SK-N-MC (cell line): ENCODE data around the gene CASP4.
A peak's percentile ranks its signal among the peaks of the same experiment; 100 is the strongest.

Source experiments
- DNase-seq: peaks from one replicate; pipeline ENCODE4 v3.0.0-alpha.2; 2011; ENCODE audit warnings: low read depth, low spot score
- H3K27ac ChIP-seq: fragments of 200-600 bp; sonication (generic); 2 replicates; pipeline ENCODE4 v1.5.1; 2016; ENCODE audit warnings: mixed run types
- H3K36me3 ChIP-seq: fragments of 200-600 bp; sonication (generic); 2 replicates; pipeline ENCODE4 v1.6.1; 2017; ENCODE audit warnings: antibody characterized with exemption, low read length, mixed read lengths; ENCODE audit not compliant: insufficient read depth
- H3K4me3 ChIP-seq: fragments of 200-600 bp; sonication (generic); 2 replicates; pipeline ENCODE4 v1.5.1; 2016
- H3K9ac ChIP-seq: fragments of 200-600 bp; sonication (generic); 2 replicates; pipeline ENCODE4 v1.8.0; 2017; ENCODE audit warnings: mixed run types, mixed read lengths; ENCODE audit not compliant: insufficient read length
- H3K9me3 ChIP-seq: fragments of 200-600 bp; sonication (generic); 2 replicates; pipeline ENCODE4 v1.6.1; 2017; ENCODE audit warnings: low read depth, mild to moderate bottlenecking, antibody characterized with exemption, low read length, moderate library complexity, mixed read lengths
- EZH2 ChIP-seq: fragments of 200-600 bp; sonication (generic); IDR thresholded peaks from one replicate; pipeline ENCODE4 v1.6.1; 2017; ENCODE audit warnings: antibody characterized with exemption
- FOXP2 ChIP-seq: optimal IDR thresholded peaks from 2 replicates; pipeline ENCODE3; 2011; ENCODE audit warnings: mild to moderate bottlenecking, moderate library complexity; ENCODE audit not compliant: insufficient read depth; ENCODE audit errors: extremely low read length, control extremely low read depth
- POLR2AphosphoS5 ChIP-seq: IDR thresholded peaks from 2 replicates; pipeline ENCODE4 v1.6.1; 2012; ENCODE audit warnings: mild to moderate bottlenecking, low read depth, low read length, borderline replicate concordance

The CASP4 gene

DNA sequence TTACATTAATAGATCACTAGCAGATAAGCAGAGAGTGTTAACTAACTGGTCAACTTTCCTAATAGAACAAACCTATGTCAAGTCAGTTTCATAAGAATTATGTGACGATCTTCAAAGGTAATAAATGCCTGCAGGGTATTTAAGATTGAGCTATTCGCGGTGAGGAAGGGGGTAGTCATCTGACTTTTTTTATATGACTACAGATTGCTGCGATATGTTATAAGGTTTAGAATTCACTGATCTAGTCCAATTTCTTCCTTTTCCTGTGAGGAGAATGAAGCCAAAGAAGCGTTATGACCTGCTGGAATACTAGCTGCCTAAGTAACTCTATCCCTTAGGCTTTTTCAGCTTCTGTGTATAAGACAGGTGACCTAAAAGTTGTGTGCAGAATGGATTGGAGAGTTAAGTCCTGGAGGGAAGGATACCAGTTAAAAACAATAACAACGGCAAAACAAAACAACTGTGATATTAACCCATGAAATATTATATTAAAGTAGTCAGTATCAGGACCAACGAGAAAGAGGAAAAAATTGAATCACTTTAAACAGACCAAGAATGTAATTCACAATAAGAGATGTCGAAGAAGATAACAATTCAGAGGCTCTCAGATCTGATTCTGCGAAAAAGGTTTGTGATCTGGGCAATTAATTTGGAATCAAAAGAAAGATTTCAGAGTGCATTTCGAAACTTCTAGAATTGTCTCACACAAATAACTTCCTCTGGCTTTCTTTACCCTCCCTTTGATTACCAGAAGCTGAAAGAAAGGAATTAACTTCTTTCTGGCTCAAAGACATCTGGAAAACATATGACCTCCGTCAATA, 630 bp downstream of the CASP4 start:
- no peak for DNase-seq
- H3K9ac ChIP-seq, result peak overlapping the region; percentile 75
- H3K27ac ChIP-seq, result peak overlapping the region; percentile 87
- H3K36me3 ChIP-seq, result no peaks in the 10 kb centered on the region
- TF ChIP-seq POLR2AphosphoS5 (no peak), FOXP2 (no peak), EZH2 (no peak)
- peak overlapping the region; percentile 81 for H3K4me3 ChIP-seq
- H3K9me3 ChIP-seq, result no peaks in the 10 kb centered on the region

DNA sequence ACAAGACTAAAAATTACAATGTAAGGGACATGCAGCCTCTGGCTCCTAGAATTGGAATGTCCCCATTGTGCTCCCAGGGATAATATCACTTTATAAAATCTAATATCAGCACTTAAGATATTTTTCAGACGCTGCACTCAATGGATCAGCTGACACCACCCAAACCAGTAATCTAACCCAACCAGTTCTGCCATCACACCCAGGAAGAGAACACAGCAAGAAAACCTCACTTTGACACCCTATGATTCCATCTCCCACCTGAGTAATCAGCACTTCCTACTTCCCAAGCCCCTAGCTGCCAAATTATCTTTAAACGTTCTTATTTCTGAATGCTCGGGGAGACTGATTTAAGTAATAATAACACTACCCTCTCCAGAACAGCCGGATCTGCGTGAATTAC, 2.6 kb downstream of the CASP4 start:
- TF ChIP-seq EZH2 (no peak), POLR2AphosphoS5 (no peak), FOXP2 (no peak)
- Histone ChIP-seq H3K36me3 (no peaks in the 10 kb centered on the region), H3K9ac (no peak overlapping the region), H3K9me3 (no peaks in the 10 kb centered on the region), H3K4me3 (no peak overlapping the region), H3K27ac (no peak overlapping the region)
- DNase-seq, result no peak

GRCh38 chr11:104964247-104964646, 4.1 kb downstream of the CASP4 start:
- H3K9me3 ChIP-seq, result no peaks in the 10 kb centered on the region
- no peaks in the 10 kb centered on the region for H3K36me3 ChIP-seq
- H3K4me3 ChIP-seq, result no peak overlapping the region
- no peak for DNase-seq
- no peak overlapping the region for H3K9ac ChIP-seq
- TF ChIP-seq EZH2, result no peak
- TF ChIP-seq POLR2AphosphoS5, result no peak
- TF ChIP-seq FOXP2, result no peak
- no peak overlapping the region for H3K27ac ChIP-seq

- Histone ChIP-seq H3K27ac (no peak overlapping the region), H3K9me3 (no peaks in the 10 kb centered on the region), H3K4me3 (no peak overlapping the region)
These were observed 5.5 kb downstream of the CASP4 start for GRCh38 chr11:104962852-104963251.

GRCh38 chr11:104957280-104957679, 11.1 kb downstream of the CASP4 start:
- H3K36me3 ChIP-seq, result no peaks in the 10 kb centered on the region; the same call in 1 of the 2 replicates
- DNase-seq, result no peak
- no peak overlapping the region for H3K27ac ChIP-seq
- H3K9ac ChIP-seq, result no peak overlapping the region
- H3K9me3 ChIP-seq, result no peaks in the 10 kb centered on the region
- H3K4me3 ChIP-seq, result no peak overlapping the region
- TF ChIP-seq POLR2AphosphoS5, result no peak
- TF ChIP-seq EZH2, result no peak
- TF ChIP-seq FOXP2, result no peak

More at GRCh38 chr11:104962852-104963251, 5.5 kb downstream of the CASP4 start:
- H3K9ac ChIP-seq, result no peak overlapping the region
- no peak for DNase-seq
- no peaks in the 10 kb centered on the region for H3K36me3 ChIP-seq
- no peak for TF ChIP-seq EZH2
- no peak for TF ChIP-seq POLR2AphosphoS5
- no peak for TF ChIP-seq FOXP2

GRCh38 chr11:104956528-104956927, 11.8 kb downstream of the CASP4 start:
- Histone ChIP-seq H3K27ac (no peak overlapping the region), H3K9ac (no peak overlapping the region), H3K36me3 (peaks cover 3% of the 10 kb centered on the region; the same call in 1 of the 2 replicates), H3K4me3 (no peak overlapping the region), H3K9me3 (no peaks in the 10 kb centered on the region)
- DNase-seq, result no peak
- TF ChIP-seq POLR2AphosphoS5 (no peak), EZH2 (no peak), FOXP2 (no peak)

DNA sequence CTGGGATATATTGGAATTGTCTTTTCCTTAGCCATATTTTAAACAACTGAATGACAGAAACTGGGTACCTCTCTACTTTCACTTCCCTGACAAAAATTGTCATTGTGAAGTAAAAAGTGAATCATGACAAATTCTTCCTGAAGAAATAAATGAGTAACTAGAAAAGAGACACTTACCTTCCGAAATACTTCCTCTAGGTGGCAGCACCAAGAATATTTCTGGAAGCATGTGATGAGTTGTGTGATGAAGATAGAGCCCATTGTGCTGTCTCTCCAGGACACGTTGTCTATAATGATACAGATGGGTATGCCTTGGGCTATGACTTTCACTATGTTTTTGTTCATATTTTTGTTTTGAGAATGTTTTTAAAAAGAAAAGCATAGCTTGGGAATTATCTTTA, 21.5 kb downstream of the CASP4 start:
- Histone ChIP-seq H3K9ac (no peak overlapping the region), H3K36me3 (peaks cover 20% of the 10 kb centered on the region), H3K27ac (no peak overlapping the region), H3K4me3 (no peak overlapping the region), H3K9me3 (no peaks in the 10 kb centered on the region)
- DNase-seq, result no peak
- no peak for TF ChIP-seq POLR2AphosphoS5
- no peak for TF ChIP-seq FOXP2
- TF ChIP-seq EZH2, result no peak

DNA sequence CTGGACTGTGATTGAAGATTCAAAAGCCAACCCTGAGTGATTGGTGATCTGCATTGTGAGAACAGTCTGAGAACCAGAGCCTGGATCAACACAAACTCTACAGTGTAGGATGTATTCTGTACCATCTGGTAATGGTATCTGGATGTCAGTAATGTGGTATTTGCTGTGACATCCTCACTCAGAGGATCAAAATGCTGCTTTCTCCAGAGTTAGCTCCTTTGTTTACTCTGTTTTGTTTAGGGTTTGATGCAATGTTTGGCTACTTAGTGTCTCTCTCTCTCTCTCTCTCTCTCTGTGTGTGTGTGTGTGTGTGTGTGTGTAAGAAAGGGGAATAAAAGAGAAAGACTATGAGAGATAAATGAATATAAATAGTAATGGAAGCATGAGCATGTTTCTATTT, 24.3 kb downstream of the CASP4 start:
- no peak overlapping the region for H3K4me3 ChIP-seq
- H3K27ac ChIP-seq, result no peak overlapping the region
- H3K36me3 ChIP-seq, result peaks cover 6% of the 10 kb centered on the region; the same call in 1 of the 2 replicates
- H3K9me3 ChIP-seq, result no peaks in the 10 kb centered on the region
- no peak for TF ChIP-seq POLR2AphosphoS5
- no peak for TF ChIP-seq EZH2
- no peak for TF ChIP-seq FOXP2
- DNase-seq, result no peak
- H3K9ac ChIP-seq, result no peak overlapping the region

DNA sequence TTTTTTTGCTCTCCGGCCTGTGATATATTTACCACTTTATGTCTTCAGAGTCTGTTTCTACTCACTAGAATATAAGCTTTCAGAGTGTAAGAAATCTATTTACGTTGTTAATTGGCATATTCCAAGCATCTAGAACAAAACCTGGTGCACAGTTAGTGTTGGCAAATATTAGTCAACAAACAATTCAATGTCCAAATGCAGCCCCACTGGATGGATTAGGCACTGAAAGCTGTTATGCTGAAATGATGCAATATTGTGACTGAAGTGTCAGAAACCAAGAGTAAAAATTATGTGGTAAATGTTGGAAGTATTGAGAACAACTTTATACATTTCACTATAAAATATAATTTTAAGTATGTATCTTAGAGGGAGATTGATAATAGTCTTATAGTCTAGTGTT, 24.8 kb downstream of the CASP4 start:
- Histone ChIP-seq H3K9me3 (no peaks in the 10 kb centered on the region), H3K4me3 (no peak overlapping the region), H3K27ac (no peak overlapping the region), H3K9ac (no peak overlapping the region), H3K36me3 (peaks cover 6% of the 10 kb centered on the region; the same call in 1 of the 2 replicates)
- DNase-seq, result no peak
- TF ChIP-seq EZH2 (no peak), FOXP2 (no peak), POLR2AphosphoS5 (no peak)
